ENCODE results near the gene CHMP3. TPM values are rescaled to one million over a fixed set of nuclear protein-coding genes. Genes with fewer than 3 reads are reported as not detected.
A peak's percentile ranks its signal among the peaks of the same experiment; 100 is the strongest.

The CHMP3 gene
- total RNA-seq, 4 donors from 2014 or later, result 86.8 to 124 (median 108) TPM

DNA sequence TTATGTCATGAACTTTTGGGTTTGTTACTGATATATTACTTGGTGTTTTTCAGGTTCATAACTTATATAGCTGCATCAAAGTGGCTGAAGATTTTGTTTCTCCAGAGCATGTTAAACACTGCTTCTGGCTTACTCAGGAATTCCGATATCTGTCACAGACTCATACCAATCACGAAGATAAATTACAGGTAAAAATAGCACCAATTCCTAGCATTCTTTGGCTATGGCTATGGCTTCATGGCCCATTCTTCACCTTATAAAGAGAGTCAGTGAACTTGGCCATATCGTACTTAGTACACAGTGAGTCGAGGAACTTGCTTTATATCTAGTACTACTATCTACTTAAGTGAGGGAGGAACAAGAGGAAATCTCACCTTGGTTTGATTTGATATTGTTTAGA is 72.2 kb downstream of the CHMP3 start:
- peaks cover 55 to 58% of the 10 kb centered on the region in 2 donors for H3K36me3 ChIP-seq
- intact Hi-C loops (cut with DNase I), result no loop called here
- 93% methylated on average over 4 of the region's 4 CpGs for WGBS, 2 donors
- no peaks in the 10 kb centered on the region for H3K9me3 ChIP-seq
- TF ChIP-seq, protein P1, sequence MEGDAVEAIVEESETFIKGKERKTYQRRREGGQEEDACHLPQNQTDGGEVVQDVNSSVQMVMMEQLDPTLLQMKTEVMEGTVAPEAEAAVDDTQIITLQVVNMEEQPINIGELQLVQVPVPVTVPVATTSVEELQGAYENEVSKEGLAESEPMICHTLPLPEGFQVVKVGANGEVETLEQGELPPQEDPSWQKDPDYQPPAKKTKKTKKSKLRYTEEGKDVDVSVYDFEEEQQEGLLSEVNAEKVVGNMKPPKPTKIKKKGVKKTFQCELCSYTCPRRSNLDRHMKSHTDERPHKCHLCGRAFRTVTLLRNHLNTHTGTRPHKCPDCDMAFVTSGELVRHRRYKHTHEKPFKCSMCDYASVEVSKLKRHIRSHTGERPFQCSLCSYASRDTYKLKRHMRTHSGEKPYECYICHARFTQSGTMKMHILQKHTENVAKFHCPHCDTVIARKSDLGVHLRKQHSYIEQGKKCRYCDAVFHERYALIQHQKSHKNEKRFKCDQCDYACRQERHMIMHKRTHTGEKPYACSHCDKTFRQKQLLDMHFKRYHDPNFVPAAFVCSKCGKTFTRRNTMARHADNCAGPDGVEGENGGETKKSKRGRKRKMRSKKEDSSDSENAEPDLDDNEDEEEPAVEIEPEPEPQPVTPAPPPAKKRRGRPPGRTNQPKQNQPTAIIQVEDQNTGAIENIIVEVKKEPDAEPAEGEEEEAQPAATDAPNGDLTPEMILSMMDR (IDR thresholded peaks at IDR 0.05), result no peak
- TF ChIP-seq POLR2A (IDR thresholded peaks at IDR 0.05), result no peak
- H3K4me1 ChIP-seq, result peaks cover 0 to 9% of the 10 kb centered on the region in 2 donors
- H3K27me3 ChIP-seq, result no peaks in the 10 kb centered on the region
- no peak overlapping the region for H3K4me3 ChIP-seq (replicated peaks in 1 of 3)
- DNase-seq, result no peak
- H3K27ac ChIP-seq, result no peak overlapping the region

DNA sequence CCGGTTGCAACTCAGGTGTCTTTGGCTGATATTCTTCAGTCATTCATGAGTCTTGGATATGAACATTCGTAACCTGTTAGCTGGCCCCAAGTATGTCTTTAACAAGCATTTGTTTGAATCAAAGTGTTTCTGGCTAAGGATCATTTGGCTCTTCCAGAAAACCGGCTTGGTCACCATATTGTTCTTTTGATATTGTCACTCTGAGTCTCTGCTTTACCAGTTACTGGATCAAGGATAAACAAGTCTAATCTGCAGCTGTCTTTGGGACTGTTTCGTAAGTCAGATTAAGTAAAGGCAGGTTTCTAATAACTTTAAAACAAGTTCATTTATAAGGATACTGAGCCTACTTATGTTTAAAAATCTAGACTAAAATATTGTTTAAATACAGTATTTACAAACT is 73.0 kb downstream of the CHMP3 start:
- Histone ChIP-seq H3K9me3 (no peaks in the 10 kb centered on the region), H3K36me3 (peaks cover 63 to 65% of the 10 kb centered on the region in 2 donors), H3K27ac (no peak overlapping the region), H3K4me1 (peaks cover 0 to 9% of the 10 kb centered on the region in 2 donors), H3K4me3 (replicated peaks in 1 of 3) (no peak overlapping the region), H3K27me3 (no peaks in the 10 kb centered on the region)
- intact Hi-C loops (cut with DNase I), result no loop called here
- 94 to 95% methylated on average over 4 of the region's 4 CpGs for WGBS, 2 donors
- no peak for TF ChIP-seq POLR2A (IDR thresholded peaks at IDR 0.05)
- TF ChIP-seq, protein P1 (IDR thresholded peaks at IDR 0.05), result no peak
- DNase-seq, result no peak

DNA sequence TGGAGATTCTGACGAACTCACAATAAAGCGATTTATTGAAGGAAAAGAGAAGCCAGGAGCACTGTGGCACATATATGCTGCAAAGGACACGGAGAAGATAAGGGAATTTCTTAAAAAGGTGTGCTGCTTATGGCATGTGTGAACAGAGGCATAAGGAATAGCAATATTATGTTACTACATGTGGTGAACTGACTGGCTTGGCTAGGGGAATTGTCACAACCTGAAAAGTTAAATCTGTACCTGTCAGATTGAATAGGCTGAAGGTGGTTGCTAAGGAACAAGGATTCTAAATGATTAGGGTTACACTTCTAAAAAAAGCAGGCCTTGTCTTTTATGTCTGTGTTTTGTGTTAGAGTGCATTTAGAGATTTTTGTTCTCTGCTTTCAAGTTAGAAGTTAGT is 73.7 kb downstream of the CHMP3 start:
- Histone ChIP-seq H3K27me3 (no peaks in the 10 kb centered on the region), H3K9me3 (no peaks in the 10 kb centered on the region), H3K36me3 (peaks cover 70% of the 10 kb centered on the region in 2 donors), H3K27ac (no peak overlapping the region), H3K4me1 (peaks cover 0 to 9% of the 10 kb centered on the region in 2 donors), H3K4me3 (replicated peaks in 1 of 3) (no peak overlapping the region)
- TF ChIP-seq, protein P1 (IDR thresholded peaks at IDR 0.05), result no peak
- no peak for TF ChIP-seq POLR2A (IDR thresholded peaks at IDR 0.05)
- WGBS, 2 donors, result 95 to 98% methylated on average over 3 of the region's 3 CpGs
- intact Hi-C loops (cut with DNase I), result no loop called here
- no peak for DNase-seq

DNA sequence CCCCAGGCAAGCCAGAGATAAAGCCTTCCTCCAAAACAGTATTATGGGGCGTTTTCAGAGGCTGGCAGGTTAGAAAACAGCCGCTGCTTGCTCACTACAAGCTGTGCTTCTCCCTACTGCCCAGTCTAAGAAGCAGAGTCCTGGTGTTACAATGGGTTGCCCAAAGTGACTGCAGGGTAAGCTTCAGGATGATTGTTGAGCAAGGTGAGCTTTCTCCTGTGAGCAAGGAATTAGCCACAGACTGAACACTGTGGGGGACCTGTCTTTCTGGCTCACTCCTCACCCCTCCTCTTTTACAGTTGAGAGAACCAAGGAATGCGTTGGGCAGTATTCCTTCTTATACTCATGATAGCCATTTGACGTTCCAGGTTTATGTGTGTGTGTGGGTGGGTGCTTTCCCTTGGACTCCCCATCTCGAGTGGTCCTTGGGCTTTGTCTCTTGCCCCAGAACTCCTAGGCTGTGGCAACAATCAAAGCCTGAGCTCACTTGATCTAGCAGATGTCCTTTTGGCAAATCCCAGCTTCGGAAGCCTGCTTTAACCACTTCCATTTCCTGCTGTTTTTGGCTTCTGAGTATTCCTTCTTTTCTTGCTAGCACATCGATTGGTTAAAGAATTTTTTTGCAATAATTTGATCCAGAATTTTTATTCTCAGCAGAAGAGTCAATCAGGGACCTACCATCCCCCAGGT is 74.5 kb downstream of the CHMP3 start:
- Histone ChIP-seq H3K4me1 (peaks cover 0 to 9% of the 10 kb centered on the region in 2 donors), H3K27ac (no peak overlapping the region), H3K9me3 (no peaks in the 10 kb centered on the region), H3K4me3 (replicated peaks in 1 of 3) (no peak overlapping the region), H3K27me3 (no peaks in the 10 kb centered on the region), H3K36me3 (peaks cover 79% of the 10 kb centered on the region in 2 donors)
- WGBS, 2 donors, result 83 to 84% methylated on average over 7 of the region's 7 CpGs
- intact Hi-C loops (cut with DNase I), result no loop called here
- no peak for TF ChIP-seq POLR2A (IDR thresholded peaks at IDR 0.05)
- TF ChIP-seq, protein P1 (IDR thresholded peaks at IDR 0.05), result no peak
- DNase-seq, result peak; percentile 12 to 29

DNA sequence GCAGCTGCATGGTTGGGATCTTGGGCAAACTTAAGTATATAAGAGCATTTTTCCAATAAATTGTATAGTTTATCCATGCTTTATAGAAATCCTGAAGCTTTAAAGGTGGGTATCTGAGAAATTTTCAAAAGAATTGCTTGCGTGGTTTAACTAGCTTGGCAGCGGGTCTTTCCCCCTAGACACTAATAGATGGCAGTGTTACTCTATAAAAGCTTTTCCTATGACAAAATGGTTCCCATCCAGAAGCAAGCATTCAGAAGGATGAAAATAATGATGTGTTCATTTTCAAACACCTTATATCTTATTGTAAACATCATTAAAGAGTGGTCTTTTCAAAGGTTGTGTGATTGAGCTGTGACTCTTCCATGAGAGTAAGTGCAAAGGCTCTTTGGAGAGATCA is 76.2 kb downstream of the CHMP3 start:
- H3K27ac ChIP-seq, result no peak overlapping the region
- no peak overlapping the region for H3K4me3 ChIP-seq (replicated peaks in 1 of 3)
- peaks cover 80 to 85% of the 10 kb centered on the region in 2 donors for H3K36me3 ChIP-seq
- intact Hi-C loops (cut with DNase I), result no loop called here
- no peak for TF ChIP-seq POLR2A (IDR thresholded peaks at IDR 0.05)
- TF ChIP-seq, protein P1 (IDR thresholded peaks at IDR 0.05), result no peak
- 98 to 100% methylated on average over 2 of the region's 2 CpGs for WGBS, 2 donors
- H3K9me3 ChIP-seq, result no peaks in the 10 kb centered on the region
- H3K4me1 ChIP-seq, result peaks cover 10 to 16% of the 10 kb centered on the region in 2 donors
- no peak for DNase-seq
- H3K27me3 ChIP-seq, result no peaks in the 10 kb centered on the region
